ENCODE data around the gene DMXL2. TPM values are rescaled to one million over a fixed set of nuclear protein-coding genes. Genes with fewer than 3 reads are reported as not detected.

The DMXL2 gene
- total RNA-seq, 1 experiment from 2014 or later = 13.8 TPM

- no peak for TF ChIP-seq CTCF (IDR thresholded peaks at IDR 0.05; ENCODE audit: unreplicated experiment)
- H3K9me3 Mint-ChIP-seq (ENCODE audit: low read depth, unreplicated experiment) = peaks cover 7% of the 10 kb centered on the region
Measured at GRCh38 chr15:51588966-51589365, 33.6 kb downstream of the DMXL2 start.

GRCh38 chr15:51585986-51586385 lies 36.6 kb downstream of the DMXL2 start:
- no TSS peak for BruUV-seq (replicated peaks)
- Mint-ChIP-seq H3K4me3 (ENCODE audit: low read depth, unreplicated experiment) (no peak overlapping the region), H3K9me3 (ENCODE audit: low read depth, unreplicated experiment) (peaks cover 2% of the 10 kb centered on the region), H3K36me3 (ENCODE audit: insufficient read depth, unreplicated experiment) (no peaks in the 10 kb centered on the region), H3K4me1 (ENCODE audit: low read depth, unreplicated experiment) (no peaks in the 10 kb centered on the region), H3K27me3 (ENCODE audit: unreplicated experiment) (no peaks in the 10 kb centered on the region), H3K27ac (ENCODE audit: unreplicated experiment) (no peak overlapping the region)
- CTCF ChIA-PET = no interaction called here
- no peak for DNase-seq
- TF ChIP-seq CTCF (IDR thresholded peaks at IDR 0.05; ENCODE audit: unreplicated experiment) = no peak
- intact Hi-C loops (cut with micrococcal nuclease; ENCODE audit: unreplicated experiment) = no loop called here

More at GRCh38 chr15:51588966-51589365, 33.6 kb downstream of the DMXL2 start:
- intact Hi-C loops (cut with micrococcal nuclease; ENCODE audit: unreplicated experiment) = no loop called here
- Mint-ChIP-seq H3K36me3 (ENCODE audit: insufficient read depth, unreplicated experiment) (no peaks in the 10 kb centered on the region), H3K27me3 (ENCODE audit: unreplicated experiment) (no peaks in the 10 kb centered on the region), H3K27ac (ENCODE audit: unreplicated experiment) (no peak overlapping the region), H3K4me1 (ENCODE audit: low read depth, unreplicated experiment) (no peaks in the 10 kb centered on the region), H3K4me3 (ENCODE audit: low read depth, unreplicated experiment) (no peak overlapping the region)
- no TSS peak for BruUV-seq (replicated peaks)
- CTCF ChIA-PET = no interaction called here
- DNase-seq = no peak

GRCh38 chr15:51580982-51581381 lies 41.6 kb downstream of the DMXL2 start:
- no peak overlapping the region for H3K27ac Mint-ChIP-seq (ENCODE audit: unreplicated experiment)
- CTCF ChIA-PET = no interaction called here

GRCh38 chr15:51580385-51580784 lies 42.2 kb downstream of the DMXL2 start:
- H3K4me3 Mint-ChIP-seq (ENCODE audit: low read depth, unreplicated experiment) = no peak overlapping the region
- H3K4me1 Mint-ChIP-seq (ENCODE audit: low read depth, unreplicated experiment) = peaks cover 12% of the 10 kb centered on the region
- TF ChIP-seq CTCF (IDR thresholded peaks at IDR 0.05; ENCODE audit: unreplicated experiment) = no peak
- no peak for DNase-seq
- H3K27ac Mint-ChIP-seq (ENCODE audit: unreplicated experiment) = no peak overlapping the region
- peaks cover 6% of the 10 kb centered on the region for H3K36me3 Mint-ChIP-seq (ENCODE audit: insufficient read depth, unreplicated experiment)
- H3K9me3 Mint-ChIP-seq (ENCODE audit: low read depth, unreplicated experiment) = no peaks in the 10 kb centered on the region
- H3K27me3 Mint-ChIP-seq (ENCODE audit: unreplicated experiment) = no peaks in the 10 kb centered on the region
- intact Hi-C loops (cut with micrococcal nuclease; ENCODE audit: unreplicated experiment) = no loop called here
- CTCF ChIA-PET = no interaction called here
- no TSS peak for BruUV-seq (replicated peaks)

More at GRCh38 chr15:51580982-51581381, 41.6 kb downstream of the DMXL2 start:
- Mint-ChIP-seq H3K36me3 (ENCODE audit: insufficient read depth, unreplicated experiment) (peaks cover 6% of the 10 kb centered on the region), H3K4me1 (ENCODE audit: low read depth, unreplicated experiment) (peaks cover 12% of the 10 kb centered on the region), H3K9me3 (ENCODE audit: low read depth, unreplicated experiment) (no peaks in the 10 kb centered on the region), H3K27me3 (ENCODE audit: unreplicated experiment) (no peaks in the 10 kb centered on the region), H3K4me3 (ENCODE audit: low read depth, unreplicated experiment) (no peak overlapping the region)
- TF ChIP-seq CTCF (IDR thresholded peaks at IDR 0.05; ENCODE audit: unreplicated experiment) = no peak
- intact Hi-C loops (cut with micrococcal nuclease; ENCODE audit: unreplicated experiment) = no loop called here
- no TSS peak for BruUV-seq (replicated peaks)
- DNase-seq = no peak

Measured in Calu3 (cell line).